Central memory CD4-positive, alpha-beta T cell (primary cell): ENCODE results near the gene HOXD1.

Experiments
- DNase-seq: peaks from one replicate; pipeline ENCODE4 v3.0.0; 2022

The HOXD1 gene

DNA sequence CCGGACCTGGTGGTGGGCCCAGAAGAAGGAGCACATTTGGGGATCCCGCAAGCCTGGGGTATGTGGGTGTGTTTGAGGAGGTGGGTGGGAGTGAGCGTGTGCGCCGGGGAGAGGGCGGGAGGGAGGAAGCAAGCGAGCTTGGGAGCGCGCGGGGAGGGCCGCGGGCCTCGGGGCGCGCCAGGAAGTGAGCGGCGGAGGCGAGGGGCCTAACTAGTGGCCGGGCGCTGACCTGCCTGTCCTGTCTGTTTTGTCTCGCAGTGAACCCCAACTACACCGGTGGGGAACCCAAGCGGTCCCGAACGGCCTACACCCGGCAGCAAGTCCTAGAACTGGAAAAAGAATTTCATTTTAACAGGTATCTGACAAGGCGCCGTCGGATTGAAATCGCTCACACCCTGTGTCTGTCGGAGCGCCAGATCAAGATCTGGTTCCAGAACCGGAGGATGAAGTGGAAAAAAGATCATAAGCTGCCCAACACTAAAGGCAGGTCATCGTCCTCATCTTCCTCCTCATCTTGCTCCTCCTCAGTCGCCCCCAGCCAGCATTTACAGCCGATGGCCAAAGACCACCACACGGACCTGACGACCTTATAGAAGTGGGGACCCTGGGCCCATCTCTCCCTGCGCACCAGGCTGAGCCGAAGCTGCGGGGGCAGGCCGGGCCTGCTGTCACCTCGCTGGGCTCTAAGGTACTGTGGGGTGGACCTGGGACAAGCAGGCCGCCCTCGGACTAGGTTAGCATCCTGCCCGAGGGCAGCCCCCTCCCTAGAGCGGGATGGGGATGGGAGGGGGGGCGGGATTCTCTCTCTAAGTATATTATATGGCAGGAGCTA is 35.9 kb upstream of the HOXD1 start:
- no peak for DNase-seq

DNA sequence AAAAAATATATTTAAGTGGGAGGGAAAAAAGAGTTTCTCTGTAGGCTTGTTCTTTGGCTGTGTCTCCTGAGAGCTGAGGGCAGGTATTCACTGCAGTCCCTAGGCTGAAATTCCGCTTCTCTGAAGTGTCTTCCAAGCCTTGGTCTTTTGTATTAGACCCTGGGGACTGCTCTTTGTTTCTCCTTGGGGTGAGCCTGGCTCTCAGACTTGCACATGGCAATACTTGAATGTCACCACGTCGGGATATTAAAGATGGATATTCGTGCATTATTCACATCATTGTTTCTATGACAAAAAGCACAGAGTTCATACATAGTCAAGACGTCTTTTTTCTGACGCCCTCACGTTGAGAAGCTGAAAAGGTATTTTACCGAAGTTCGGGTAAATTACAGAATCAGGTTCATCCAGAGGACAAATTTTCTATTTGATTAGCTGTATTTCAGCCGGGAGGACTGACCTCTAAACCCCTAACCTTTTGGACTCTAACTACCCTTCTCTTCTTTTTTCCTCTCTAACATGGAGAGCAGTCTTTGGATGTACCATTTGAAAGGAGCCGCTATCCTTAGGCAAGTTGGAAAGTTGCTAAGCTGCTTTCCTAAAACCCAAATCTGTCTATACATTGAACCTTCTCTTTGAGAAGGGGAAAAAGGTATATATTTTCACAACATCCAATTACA is 33.8 kb upstream of the HOXD1 start:
- DNase-seq = no peak

DNA sequence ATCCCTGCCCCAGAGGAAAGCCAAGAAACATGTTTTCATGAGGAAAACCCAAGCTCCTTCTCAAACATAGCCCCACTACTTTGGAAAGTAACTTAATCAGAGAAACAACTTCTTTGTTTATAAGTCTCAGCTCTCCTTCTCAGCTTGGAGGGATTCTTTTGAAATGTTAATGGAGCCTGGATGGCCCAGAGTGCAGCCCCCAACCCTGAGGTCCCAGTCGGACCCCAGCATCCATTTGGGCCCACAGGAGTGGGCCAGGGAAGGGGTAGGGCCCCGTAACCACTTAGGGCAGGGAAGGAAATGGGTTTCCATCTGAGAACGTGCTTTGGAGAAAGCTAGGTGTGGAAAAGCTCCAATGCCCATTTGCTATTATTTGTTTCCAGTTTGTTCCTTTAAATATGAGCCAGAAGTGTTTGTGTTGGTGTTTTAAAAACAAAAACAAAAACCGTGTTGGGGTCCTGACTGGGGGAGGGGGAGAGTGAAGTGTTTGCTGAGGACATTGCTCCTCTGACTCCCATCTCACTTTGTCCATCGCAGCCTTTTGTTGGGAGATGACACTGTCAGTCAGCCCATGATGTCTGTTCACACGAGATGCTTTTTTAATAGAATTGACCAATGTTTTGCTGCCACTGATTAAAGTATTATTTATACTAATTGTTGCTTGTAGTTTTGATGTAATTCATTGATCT is 33.0 kb upstream of the HOXD1 start:
- no peak for DNase-seq

DNA sequence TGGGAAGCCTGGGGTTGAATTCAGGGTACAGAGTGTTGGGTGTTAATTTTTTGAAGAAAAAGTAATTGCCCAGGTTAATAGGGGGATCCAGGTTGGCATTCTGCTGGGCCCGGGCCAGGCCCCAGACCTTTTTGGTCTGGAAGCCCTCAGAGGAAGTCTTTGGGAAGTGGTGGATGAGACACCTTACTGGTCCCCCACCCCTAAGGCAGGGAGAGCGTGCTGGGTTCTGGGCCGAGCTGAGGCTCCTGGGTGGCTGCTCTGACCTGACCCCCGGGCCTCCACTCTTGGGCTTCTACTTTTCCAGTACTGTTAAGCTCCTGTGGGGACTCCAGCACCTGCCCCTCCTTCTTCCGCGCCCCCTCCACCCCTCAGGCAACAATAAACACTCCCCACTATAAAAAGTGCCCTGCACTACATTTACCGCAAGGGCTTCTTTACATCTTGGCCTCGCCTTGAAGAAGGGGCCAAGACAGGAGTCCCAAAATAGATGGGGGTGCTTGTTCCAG is 32.1 kb upstream of the HOXD1 start:
- DNase-seq = no peak

DNA sequence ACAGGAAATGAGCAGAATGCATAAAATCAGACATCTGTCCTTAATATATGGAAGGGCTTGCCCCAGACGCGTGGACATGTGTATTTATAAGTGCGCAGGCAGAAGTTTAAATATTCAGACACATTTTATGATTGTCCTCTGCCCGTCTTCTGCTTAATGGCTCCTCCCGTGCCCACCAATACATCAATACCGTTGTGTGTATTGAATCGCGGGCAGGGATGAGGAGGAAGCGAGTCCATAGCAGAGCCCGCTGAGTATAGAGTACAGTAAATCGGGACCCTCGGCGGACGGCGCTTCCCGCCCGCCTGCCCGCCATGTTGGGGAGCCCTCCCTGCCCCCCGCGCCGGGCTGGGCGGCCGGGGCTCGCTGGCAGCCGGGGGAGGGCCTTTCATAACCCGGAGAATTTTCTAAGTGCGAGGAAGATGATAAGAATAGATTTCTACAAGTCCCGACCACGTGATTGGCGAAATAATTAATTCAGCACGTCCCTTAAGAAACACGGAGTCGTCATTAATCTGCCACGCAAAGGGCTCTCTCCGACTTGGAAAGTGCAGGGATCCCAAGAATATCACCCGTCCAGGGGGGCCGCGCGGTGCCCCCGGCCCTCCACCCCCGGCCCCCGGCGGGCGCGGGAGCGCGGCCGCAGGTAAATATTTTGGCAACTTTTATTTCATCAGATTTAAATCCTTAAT is 31.5 kb upstream of the HOXD1 start, which contains the start of gene HOXD3:
HOXD3 (plus strand) TSS at position 501 of the 692 bp plus-strand sequence. CDS start 11,808 bp downstream, outside the sequence.
- no peak for DNase-seq

DNA sequence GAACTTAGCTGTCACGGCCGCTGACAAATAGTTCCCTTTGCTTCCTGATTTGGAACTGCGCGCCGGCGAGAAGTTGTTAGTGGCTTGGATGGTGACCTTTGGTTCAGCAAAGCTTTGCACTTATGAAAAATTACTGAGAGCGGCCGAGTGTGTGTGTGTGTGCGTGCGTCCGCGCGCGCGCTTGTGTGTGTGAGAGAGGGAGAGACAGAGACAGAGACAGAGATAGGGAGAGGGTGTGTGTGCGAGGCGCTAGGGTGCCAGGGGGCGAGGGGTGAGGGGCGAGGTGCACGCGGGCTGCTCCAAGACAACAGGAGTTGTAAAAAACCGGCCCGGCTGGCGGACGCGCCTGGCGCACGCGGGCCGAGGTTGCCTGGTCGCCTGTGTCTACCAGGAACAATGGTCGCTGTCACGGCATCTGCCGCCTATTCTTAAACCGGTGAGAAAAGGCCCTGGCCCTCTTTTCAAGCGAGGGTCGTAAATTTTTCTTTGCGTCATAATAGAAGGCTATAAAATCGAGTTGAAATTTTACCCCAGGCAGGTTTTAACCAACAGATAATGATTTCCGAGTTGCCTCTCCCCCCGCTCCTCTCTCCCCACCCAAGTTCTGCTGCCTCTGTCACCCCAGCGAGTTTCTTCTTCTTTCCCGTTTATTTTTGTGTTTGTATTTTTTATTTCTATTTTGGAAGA is 30.8 kb upstream of the HOXD1 start:
- DNase-seq = no peak

DNA sequence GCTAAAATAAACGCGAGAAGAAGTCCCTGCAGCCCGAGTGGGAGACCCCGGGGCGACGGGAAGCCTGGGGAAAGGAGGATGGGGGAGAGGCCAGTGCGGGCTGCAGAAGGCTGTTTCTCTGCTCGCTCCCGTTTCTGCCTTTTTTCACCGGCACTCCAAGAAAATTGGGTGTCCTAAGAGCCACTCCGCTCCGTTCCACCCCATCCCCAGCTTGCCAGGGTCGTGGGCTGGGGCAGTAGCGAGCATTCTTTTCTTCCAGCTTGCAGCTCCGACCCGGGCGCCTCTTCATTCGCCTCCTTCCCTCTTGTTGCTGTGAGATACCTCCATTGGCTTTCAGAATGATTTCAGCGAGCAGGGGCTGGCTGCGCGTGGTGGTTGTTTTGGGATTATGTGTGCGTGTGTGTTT is 30.3 kb upstream of the HOXD1 start:
- no peak for DNase-seq

DNA sequence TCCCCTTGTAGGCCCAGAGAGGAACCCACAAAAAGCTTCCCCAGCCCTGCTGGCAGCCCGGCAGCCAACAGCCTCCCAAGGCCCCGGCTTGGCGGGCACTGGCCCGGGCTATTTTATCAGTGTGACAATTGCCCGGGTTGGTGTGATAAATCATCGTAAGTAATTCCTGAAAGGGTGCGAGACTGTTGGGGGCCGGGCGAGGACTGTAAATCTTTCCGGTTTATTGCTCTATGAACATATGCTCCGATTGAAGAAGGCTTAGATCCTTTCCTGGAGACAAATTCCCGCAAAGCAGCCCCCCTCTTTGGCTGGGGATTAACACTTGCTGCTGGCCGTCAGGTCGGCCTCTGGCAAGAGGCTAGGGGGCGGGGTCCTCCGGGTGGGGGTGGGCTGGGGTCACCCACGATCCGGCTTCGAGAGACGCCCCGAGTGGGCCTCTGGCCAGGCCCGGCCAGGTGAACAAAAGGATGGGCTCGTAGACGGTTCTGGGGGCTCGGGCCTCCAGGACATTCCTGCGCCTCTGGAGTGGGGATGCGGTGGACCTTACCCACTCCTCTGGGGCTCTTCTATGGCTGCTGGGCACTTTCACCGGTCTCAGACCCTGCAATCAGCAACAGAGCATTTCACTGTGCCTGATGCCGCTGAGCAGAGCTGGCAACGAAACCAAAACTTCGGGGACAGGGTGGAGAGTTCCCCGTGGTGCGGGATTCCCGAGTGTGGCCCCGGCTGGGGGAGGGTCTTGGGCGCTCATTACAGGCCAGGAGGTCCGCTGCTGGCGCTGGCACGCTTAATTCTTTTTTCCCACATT is 29.4 kb upstream of the HOXD1 start:
- no peak for DNase-seq

DNA sequence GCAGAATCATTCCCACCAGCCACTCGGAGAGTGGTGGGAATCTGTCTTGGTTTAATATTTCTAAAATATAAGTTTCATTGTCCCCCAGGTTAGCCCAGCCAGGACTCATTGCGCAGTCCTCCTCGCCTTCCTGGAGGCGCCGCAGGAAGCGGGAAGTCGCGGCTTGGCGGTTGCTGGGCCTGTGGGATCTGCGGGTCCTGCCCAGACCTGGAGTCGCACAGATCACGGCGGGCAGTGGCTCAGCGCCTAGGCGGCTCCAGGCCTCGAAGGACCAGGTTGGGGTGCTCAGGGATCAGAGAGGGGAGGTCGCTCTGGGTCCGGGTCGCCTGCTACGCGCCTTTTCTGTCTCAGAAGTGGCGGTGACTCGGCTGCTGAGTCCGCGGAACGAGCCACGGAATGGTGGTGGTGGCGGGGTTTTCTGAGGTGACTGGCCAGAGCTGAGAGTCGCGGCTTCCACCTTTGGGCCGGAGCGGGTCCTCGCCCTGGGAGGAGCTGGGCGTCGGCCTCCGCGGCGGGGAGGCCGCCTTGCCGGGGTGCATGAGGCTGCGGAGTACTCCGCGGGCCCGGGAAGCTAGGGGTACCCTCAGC is 28.7 kb upstream of the HOXD1 start:
- no peak for DNase-seq

DNA sequence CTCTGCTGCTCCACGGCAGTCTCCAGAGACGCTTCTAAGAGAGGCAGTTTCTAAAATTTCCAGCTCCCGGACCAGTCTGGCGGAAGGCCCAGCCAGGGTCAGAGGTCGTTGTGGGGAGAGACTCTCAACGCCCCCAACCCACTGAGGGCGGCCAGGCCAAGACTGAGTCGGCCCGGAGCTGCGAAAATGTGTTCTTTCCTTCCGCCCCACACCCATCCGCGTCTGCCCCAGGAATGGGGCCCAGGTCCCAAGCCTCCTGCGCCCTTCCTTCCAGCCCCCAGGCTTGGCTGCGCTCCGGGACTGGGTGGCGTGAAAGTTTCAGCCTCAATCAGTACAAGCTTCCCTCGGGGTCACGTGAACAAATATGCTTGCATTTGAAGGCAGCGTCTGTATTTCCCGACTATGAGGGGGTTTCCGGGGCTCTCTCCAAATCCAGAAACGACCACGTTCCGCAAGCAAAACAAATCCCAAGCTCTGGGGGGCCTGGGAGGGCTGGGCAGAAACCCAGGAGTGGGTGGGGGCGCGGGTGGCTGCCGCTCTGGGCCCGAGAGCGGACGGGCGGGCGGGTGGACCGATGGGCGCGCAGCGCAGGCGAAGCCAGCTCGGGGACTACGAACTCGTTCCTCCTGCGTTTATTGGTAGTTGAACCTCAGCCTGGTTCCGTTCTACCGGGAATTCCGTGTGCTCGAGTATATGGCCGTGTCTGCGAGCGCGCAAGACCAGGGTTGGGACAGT is 28.1 kb upstream of the HOXD1 start:
- DNase-seq = no peak

DNA sequence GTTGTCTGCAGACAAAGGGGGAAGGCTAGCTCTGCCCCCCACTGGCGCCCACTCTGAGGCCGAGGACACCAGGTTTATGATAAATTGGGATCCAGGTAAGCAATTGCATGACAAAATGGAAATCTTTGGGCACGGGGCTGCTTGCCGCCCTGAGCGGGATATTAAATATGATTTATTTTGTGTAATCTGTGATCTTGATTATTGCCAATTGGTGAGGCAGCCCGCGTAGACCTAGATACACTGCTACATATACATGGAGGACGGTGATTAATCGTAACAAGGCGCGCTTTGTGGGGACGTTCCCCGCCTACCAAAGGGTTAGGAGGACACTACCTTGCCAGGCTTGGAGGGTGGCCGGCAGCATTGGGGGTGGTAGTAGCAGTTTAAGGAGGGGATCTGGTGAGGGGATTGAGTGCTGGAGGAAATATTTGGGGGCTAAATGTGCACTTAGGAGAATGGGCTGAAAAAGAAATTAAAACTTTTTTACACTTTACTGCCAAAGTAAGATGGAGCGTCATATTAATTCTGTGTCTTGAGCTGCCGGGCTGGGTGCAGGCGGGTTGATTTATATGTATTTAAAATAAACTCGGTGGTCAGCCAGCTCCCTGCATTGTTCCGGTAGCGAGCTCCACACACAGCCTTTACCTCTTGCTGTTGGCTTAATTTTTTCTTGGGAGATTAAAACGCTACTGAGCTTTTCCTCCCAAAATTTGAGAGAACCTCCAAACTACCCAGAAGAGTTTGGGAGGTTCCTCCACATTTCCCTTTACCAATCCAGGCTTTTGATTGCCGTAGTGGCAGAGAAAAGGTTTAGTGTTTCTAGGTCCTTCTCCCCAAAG is 27.3 kb upstream of the HOXD1 start:
- DNase-seq = no peak

DNA sequence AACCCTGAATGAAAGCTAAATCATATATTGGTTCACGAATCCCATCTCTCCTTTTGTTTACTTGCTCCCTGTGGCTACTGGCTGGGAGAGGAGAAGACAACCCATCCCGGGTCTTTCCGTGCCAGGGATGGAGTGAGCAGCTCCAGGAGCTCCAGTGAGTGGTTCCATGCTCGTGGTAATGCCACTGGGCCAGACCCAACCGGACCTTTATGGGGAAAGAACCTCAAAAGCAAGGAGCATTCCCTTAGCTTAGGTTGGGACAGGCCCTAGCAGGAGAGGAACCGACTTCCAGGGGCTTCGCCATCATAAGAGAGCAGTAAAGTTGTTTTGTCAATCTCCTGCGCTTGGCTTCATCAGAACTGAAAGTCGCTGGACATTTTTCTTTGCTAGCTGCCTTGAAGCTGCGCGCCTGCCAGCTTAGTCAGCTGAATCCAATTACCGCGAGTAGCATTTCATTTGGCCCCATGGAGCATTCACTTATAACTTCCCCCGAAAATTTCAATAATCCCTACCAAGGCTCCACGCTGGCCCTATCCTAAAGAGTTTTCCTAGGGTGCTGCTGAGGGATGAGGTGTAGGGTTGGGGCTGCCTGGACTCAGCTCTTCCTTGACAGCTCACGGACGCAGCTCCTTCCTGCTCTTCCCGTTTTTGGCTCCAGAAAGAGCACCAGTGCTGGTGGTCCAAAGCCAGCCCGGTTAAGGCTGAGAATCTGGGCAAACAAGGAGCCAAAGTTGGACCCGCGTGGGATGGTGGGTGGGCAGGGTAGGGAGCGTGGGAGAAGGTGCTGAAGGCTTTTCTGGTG is 26.4 kb upstream of the HOXD1 start:
- DNase-seq = no peak

DNA sequence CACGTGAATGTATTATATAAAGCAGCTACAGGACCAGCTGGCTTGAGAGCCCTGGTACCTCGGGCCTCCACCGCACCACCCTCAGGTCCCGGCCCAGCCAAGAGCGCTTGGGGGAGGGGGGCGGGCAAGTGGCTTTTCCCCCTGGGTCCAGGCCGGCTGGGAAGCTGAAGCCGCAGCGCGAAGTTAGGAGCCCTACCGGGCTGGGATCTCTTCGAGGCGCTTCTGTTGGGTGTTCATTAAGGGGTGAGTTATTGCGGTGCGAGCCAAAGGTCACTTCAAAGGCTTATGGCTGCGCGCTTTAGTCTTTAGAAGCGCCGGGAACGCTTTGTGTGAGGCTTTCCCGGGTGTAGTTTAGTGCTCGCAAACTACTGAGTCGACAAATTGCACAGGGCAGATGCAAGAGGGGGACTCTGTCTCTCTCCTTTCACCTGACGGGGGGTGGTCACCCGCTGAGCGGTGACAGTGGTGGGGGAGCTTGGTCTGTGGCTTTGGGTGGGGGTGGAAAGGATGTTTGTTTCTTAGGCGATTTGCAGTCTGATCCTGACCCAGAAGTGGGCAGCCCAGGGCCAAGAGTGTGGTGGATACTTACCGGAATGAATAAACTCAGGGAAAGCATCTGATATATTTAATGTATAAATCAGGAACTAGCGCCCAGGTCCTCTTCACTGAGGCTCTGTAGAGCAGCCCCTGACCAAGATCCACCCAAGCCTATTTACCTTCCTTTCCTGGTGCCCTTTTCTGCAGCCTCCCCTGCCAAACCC is 25.4 kb upstream of the HOXD1 start:
- DNase-seq = no peak

DNA sequence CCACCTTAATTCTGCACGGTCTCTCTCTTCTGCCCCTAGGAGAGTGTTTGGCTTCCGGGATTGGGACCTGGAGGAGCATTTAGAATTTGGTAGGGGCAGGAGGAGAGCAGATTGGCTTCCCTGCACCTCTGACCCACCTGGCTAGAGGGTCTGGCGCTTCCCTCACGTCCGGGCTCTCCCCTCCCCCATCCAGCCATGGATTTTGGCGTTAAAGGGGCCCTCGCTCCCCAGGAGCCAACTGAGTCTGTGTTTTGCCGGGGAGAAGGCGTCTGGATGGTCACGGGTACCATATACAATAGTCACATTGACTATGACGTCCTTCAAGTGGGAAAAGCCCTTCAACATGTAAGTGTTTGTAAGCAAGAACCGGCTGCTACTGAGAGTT is 24.8 kb upstream of the HOXD1 start:
- DNase-seq = no peak

DNA sequence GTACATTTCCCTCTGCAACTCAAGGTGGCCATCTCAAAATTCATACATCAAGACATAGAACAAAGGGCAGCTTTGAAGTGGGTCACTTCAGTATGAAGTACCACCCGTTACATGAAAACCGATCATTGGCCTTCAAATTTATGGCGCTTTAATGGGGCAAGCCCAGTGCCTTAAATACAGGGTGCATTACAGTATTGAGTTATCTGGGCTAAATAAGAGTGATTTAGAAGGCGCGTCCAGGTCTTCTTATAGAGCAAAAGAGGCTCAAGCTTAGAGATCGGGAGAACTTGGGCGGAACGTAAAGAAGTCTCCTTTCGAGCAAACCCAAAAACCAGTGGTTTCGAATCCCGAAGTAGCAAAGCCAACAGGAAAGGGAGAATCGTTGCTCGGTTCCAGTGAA is 24.3 kb upstream of the HOXD1 start:
- no peak for DNase-seq

DNA sequence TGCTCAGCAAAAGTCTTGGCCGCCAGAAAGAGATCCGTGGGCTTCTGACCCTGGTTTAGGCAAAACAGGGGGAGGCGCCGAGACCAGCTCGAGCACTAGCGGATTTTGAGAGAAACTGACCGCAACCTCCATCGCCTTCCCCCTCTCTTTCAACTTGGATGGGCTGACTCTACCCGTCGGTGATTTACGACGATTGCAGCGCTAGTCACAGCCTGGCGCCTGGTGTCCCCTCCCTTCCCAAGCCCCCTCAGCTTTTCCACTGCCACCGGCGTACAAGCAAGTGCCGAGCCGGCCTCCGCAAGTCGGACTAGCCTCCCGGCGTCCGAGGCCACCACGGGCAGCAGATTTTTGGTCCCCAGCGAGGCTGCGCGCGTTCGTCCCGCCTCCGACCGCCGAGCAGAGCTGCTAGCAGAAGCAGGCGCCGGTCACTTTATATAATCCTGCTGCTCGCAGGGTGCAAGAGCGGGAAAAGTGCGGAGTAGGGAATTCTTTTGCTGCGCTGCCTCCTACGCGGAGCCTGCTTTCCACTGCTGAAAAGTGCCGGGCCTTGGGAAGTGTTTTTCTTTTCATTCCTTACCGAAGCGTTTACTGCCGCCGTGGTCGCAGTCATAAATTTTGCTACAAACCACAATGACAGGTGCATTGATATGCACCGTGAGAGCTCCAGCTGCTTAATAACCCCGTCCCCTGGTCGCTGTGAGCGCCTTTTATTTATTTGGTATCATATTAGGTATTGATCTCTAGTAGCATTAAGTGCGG is 23.7 kb upstream of the HOXD1 start:
- DNase-seq = no peak
